Choroid plexus epithelial cell (primary cell): ENCODE data around the gene FSTL5.

Experiments
- DNase-seq: peaks from one replicate; pipeline ENCODE4 v3.0.0-alpha.2; 2010; ENCODE audit warnings: low read depth
- H3K4me3 ChIP-seq: 2 replicates; pipeline ENCODE4 v1.5.1; 2011; ENCODE audit warnings: low read depth, mild to moderate bottlenecking, control low read depth, low read length, moderate library complexity
- CTCF ChIP-seq: conservative IDR thresholded peaks from 2 replicates; pipeline ENCODE4 v1.5.1; 2011; ENCODE audit warnings: low read depth, mild to moderate bottlenecking, control low read depth, inconsistent platforms, low read length, moderate library complexity

FSTL5 gene

GRCh38 chr4:161948026-161948770 is 215.6 kb downstream of the FSTL5 start:
- TF ChIP-seq CTCF: no peak
- DNase-seq: no peak
- no peak overlapping the region for H3K4me3 ChIP-seq

- no peak overlapping the region for H3K4me3 ChIP-seq
- TF ChIP-seq CTCF: no peak
- peak; percentile 5 for DNase-seq
These were observed 226.2 kb downstream of the FSTL5 start for GRCh38 chr4:161937596-161937995.

GRCh38 chr4:161936625-161937550 is 226.9 kb downstream of the FSTL5 start:
- no peak overlapping the region for H3K4me3 ChIP-seq
- DNase-seq: peak; percentile 92
- no peak for TF ChIP-seq CTCF

GRCh38 chr4:161931089-161931488 is 232.7 kb downstream of the FSTL5 start:
- DNase-seq: no peak
- TF ChIP-seq CTCF: no peak

GRCh38 chr4:161929956-161930355 is 233.8 kb downstream of the FSTL5 start:
- no peak overlapping the region for H3K4me3 ChIP-seq
- peak; percentile 45 for DNase-seq
- no peak for TF ChIP-seq CTCF

More at GRCh38 chr4:161931089-161931488, 232.7 kb downstream of the FSTL5 start:
- no peak overlapping the region for H3K4me3 ChIP-seq

- TF ChIP-seq CTCF: no peak
- peak; percentile 29 for DNase-seq
- no peak overlapping the region for H3K4me3 ChIP-seq
These were observed 237.6 kb downstream of the FSTL5 start for GRCh38 chr4:161926033-161926828.
